RWPE1 (cell line): ENCODE results near the gene OR6B1.

Experiments used
- CTCF ChIA-PET: fragments of 350-600 bp; sonication (Branson Sonifier 250); formaldehyde crosslinking; extraction: SDS; loops from one replicate; lab custom pipeline; 2021; lab: Yijun Ruan, JAX
- POLR2A ChIA-PET: fragments of 400-600 bp; formaldehyde crosslinking; extraction: SDS; loops from one replicate; lab custom pipeline; 2020; ENCODE audit warnings: antibody characterized with exemption; ENCODE audit not compliant: low non-redundant PET; lab: Yijun Ruan, JAX
- DNase-seq: peaks from one replicate; pipeline ENCODE4 v3.0.0; 2012; ENCODE audit warnings: low spot score
- H3K27ac ChIP-seq: fragments of 450-650 bp; 2 replicates; pipeline ENCODE4 v1.5.1; 2017
- TF ChIP-seq, protein P1 (sequence below): fragments of 450-650 bp; conservative IDR thresholded peaks from 2 replicates; pipeline ENCODE4 v1.5.1; 2017; ENCODE audit warnings: low read depth, mild to moderate bottlenecking

OR6B1 gene

DNA sequence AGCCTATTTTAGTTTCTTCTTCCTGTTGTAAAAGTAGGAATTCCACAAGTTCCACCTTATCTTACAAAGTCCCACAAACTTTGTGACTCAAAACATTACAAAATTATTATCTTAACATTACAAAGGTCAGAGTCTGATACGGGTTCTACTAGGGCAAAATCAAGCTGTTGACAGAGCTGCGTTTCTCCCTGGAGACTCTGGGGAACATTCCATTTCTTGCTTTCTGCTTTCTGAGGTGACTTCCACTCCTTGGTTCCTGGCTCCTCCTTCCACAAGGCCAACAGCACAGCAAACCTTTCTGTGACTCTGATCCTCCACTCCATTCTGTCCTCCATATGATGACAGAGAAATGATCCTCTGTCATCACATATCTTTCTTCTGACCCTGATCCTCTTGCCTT lies 34.8 kb upstream of the OR6B1 start:
- TF ChIP-seq, protein P1, sequence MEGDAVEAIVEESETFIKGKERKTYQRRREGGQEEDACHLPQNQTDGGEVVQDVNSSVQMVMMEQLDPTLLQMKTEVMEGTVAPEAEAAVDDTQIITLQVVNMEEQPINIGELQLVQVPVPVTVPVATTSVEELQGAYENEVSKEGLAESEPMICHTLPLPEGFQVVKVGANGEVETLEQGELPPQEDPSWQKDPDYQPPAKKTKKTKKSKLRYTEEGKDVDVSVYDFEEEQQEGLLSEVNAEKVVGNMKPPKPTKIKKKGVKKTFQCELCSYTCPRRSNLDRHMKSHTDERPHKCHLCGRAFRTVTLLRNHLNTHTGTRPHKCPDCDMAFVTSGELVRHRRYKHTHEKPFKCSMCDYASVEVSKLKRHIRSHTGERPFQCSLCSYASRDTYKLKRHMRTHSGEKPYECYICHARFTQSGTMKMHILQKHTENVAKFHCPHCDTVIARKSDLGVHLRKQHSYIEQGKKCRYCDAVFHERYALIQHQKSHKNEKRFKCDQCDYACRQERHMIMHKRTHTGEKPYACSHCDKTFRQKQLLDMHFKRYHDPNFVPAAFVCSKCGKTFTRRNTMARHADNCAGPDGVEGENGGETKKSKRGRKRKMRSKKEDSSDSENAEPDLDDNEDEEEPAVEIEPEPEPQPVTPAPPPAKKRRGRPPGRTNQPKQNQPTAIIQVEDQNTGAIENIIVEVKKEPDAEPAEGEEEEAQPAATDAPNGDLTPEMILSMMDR: no peak
- ChIA-PET CTCF (no interaction called here), POLR2A (no interaction called here)
- no peak overlapping the region for H3K27ac ChIP-seq
- no peak for DNase-seq

DNA sequence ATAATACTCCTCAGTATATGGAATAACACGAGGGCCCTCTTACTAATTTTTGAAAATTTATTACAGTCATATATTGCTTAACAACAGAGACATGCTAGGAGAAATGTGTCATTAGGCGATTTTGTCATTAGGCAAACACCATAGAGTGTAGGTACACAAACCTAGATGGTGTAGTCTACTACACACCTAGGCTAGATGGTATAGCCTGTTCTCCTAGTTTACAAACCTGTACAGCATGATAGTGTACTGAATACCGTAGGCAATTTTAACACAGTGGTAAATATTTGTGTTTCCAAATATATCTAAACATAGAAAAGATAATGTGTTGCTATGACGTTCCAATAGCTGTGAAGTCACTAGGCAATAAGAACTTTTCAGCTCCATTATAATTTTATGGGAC lies 32.7 kb upstream of the OR6B1 start:
- POLR2A ChIA-PET: no interaction called here
- TF ChIP-seq, protein P1: no peak
- no peak overlapping the region for H3K27ac ChIP-seq
- DNase-seq: no peak
- CTCF ChIA-PET: no interaction called here

DNA sequence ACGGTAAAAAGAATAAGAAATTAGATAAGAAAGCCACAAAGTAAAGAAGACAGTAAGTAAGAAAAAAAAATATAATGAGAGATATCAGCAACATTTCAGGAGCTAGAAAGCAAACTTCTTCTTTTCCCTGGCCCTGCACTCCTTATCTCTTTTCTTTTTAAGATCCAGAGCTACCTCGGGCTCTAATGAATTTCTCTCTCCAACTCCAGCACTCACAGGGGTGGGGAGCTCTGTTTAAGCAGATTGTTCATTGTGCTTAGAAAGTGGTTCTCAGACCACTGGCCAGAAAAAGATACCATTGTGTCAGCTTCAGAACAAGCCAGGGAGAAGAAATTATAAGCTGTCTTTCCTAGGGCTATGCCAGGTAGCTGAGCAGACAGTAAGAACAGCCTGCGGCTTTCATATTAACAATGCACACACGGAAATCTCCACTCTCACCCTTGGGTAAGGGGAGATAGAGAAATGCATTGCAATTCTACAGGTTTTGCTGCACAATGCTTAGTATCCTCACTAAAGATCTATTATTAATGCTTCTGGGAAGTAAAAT lies 26.2 kb upstream of the OR6B1 start:
- no peak overlapping the region for H3K27ac ChIP-seq
- CTCF ChIA-PET: no interaction called here
- DNase-seq: no peak
- TF ChIP-seq, protein P1: no peak
- POLR2A ChIA-PET: no interaction called here

DNA sequence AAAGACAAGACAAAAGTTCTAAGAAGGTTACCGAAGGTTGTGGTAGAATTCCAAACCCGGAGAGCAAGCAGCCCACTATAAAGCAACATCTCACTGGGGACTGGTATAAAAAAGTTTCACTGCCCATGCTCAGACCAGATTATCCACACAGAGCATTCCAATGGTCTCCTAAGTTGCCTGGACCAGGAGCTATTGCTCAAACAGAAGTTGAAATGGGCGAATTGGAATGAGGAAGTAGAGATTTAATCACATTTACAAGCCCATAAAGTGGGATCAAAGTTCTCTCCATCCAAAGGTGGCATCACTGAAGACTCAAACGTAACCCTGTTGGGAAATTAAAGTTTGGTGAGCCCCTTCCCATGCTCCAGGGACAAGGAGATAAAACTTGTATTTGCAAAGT lies 25.7 kb upstream of the OR6B1 start:
- H3K27ac ChIP-seq: no peak overlapping the region
- ChIA-PET POLR2A (no interaction called here), CTCF (no interaction called here)
- no peak for DNase-seq
- TF ChIP-seq, protein P1: no peak

DNA sequence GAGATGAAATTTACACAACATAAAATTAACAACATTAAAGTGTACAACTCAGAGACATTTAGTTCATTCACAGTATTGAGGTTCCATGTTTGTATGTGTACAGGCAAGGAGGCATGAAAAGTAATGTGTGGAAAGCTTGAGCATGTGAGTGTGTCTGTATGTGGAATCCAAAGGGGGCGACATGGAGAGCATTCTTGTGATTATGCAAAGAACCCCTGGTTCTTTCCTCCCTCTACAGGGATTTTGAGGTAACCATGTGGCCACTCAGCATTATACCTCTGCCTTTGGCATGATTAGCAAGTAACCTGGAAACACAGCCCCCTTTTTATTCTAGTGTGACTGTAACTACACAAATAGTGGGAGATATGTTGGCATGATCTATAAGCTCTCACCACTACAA lies 24.5 kb upstream of the OR6B1 start:
- DNase-seq: no peak
- no peak overlapping the region for H3K27ac ChIP-seq
- ChIA-PET POLR2A (no interaction called here), CTCF (no interaction called here)
- TF ChIP-seq, protein P1: no peak

DNA sequence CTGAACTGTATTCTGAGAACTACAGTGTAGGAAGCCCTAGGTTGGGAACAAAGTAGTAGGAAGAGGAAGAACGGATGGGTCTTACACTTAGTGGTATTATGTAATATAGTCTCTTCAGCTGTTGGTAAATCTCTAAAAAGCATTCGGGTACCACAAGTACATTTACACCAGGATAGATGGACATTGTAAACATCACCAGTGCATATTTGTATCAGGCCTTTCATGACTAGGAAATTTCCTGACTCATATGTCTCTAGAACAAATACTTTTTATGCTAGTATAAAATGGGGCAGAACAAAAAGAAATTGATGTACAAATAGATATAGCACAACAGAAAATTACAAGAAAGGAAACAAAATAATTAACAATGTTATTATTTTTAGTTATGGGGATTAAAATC lies 21.5 kb upstream of the OR6B1 start:
- TF ChIP-seq, protein P1: no peak
- ChIA-PET POLR2A (no interaction called here), CTCF (no interaction called here)
- no peak for DNase-seq
- H3K27ac ChIP-seq: no peak overlapping the region
